WTC11 (cell line): ENCODE results near the gene FMNL1. TPM values are rescaled to one million over a fixed set of nuclear protein-coding genes. Genes with fewer than 3 reads are reported as not detected.

Source experiments
- ATAC-seq: fragments of 200-7000 bp; cut with Tn5 transposase; 2 replicates; pipeline ENCODE4 v1.10.0; 2021; ENCODE audit warnings: mild to moderate bottlenecking, moderate library complexity
- CTCF ChIA-PET: fragments of 300-600 bp; sonication (Branson Sonifier 250); formaldehyde crosslinking; loops from one replicate; lab custom pipeline; 2021; ENCODE audit warnings: antibody characterized with exemption; lab: Charles Lee
- POLR2A ChIA-PET: fragments of 350-600 bp; sonication (Branson Sonifier 250); formaldehyde crosslinking; loops from one replicate; lab custom pipeline; 2021; ENCODE audit warnings: antibody characterized with exemption; lab: Charles Lee
- DNase-seq: peaks from one replicate; pipeline ENCODE4 v3.0.0; 2021; ENCODE audit warnings: low spot score
- H3K27ac Mint-ChIP-seq: 2 replicates; pipeline ENCODE4 v1.8.0; 2021; ENCODE audit warnings: mixed read lengths
- H3K27me3 Mint-ChIP-seq: 2 replicates; pipeline ENCODE4 v1.8.0; 2021; ENCODE audit warnings: low read depth, mild to moderate bottlenecking, moderate library complexity, mixed read lengths
- H3K36me3 Mint-ChIP-seq: 2 replicates; pipeline ENCODE4 v1.8.0; 2021; ENCODE audit warnings: mixed read lengths
- H3K4me1 Mint-ChIP-seq: 2 replicates; pipeline ENCODE4 v1.8.0; 2022; ENCODE audit warnings: mixed read lengths
- H3K4me3 Mint-ChIP-seq: 2 replicates; pipeline ENCODE4 v1.8.0; 2021; ENCODE audit warnings: mild to moderate bottlenecking, moderate library complexity, mixed read lengths
- H3K9me3 Mint-ChIP-seq: 2 replicates; pipeline ENCODE4 v1.8.0; 2021; ENCODE audit warnings: mixed read lengths
- ATF1 ChIP-seq: sonication (generic); formaldehyde crosslinking; IDR thresholded peaks from 2 replicates; pipeline ENCODE4 v1.8.1; 2023; ENCODE audit warnings: mild to moderate bottlenecking, moderate library complexity, missing genetic modification reagents
- CREB1 ChIP-seq: sonication (generic); formaldehyde crosslinking; IDR thresholded peaks from 2 replicates; pipeline ENCODE4 v1.8.0; 2023; ENCODE audit warnings: mild to moderate bottlenecking, missing genetic modification reagents
- E2F1 ChIP-seq: sonication (generic); formaldehyde crosslinking; IDR thresholded peaks from 2 replicates; pipeline ENCODE4 v1.8.0; 2022; ENCODE audit warnings: mild to moderate bottlenecking, missing genetic modification reagents
- E2F5 ChIP-seq: sonication (generic); formaldehyde crosslinking; IDR thresholded peaks from 2 replicates; pipeline ENCODE4 v1.8.1; 2022; ENCODE audit warnings: mild to moderate bottlenecking, moderate library complexity, missing genetic modification reagents
- ETV6 ChIP-seq: sonication (generic); formaldehyde crosslinking; IDR thresholded peaks from 2 replicates; pipeline ENCODE4 v1.8.1; 2022; ENCODE audit warnings: mild to moderate bottlenecking, missing genetic modification reagents
- FOXK1 ChIP-seq: sonication (generic); formaldehyde crosslinking; IDR thresholded peaks from 2 replicates; pipeline ENCODE4 v1.8.0; 2022; ENCODE audit warnings: mild to moderate bottlenecking, moderate library complexity, missing genetic modification reagents
- FOXP1 ChIP-seq: sonication (generic); formaldehyde crosslinking; IDR thresholded peaks from 2 replicates; pipeline ENCODE4 v1.8.0; 2022; ENCODE audit warnings: missing genetic modification reagents, mild to moderate bottlenecking, moderate library complexity, borderline replicate concordance
- GTF2I ChIP-seq: fragments of 250-450 bp; sonication (Bioruptor Pico); conservative IDR thresholded peaks from 2 replicates; pipeline ENCODE4 v1.4.0; 2021; ENCODE audit warnings: mild to moderate bottlenecking
- HMGA2 ChIP-seq: fragments of 250-450 bp; sonication (Bioruptor Pico); IDR thresholded peaks from 2 replicates; pipeline ENCODE4 v1.4.0; 2021; ENCODE audit warnings: mild to moderate bottlenecking, moderate library complexity
- MAX ChIP-seq: sonication (generic); formaldehyde crosslinking; IDR thresholded peaks from 2 replicates; pipeline ENCODE4 v1.8.0; 2022; ENCODE audit warnings: mild to moderate bottlenecking, missing genetic modification reagents
- OVOL2 ChIP-seq: fragments of 250-450 bp; sonication (Bioruptor Pico); IDR thresholded peaks from 2 replicates; pipeline ENCODE4 v1.9.0; 2021; ENCODE audit warnings: mild to moderate bottlenecking, borderline replicate concordance
- PREB ChIP-seq: sonication (generic); formaldehyde crosslinking; IDR thresholded peaks from 2 replicates; pipeline ENCODE4 v1.8.1; 2022; ENCODE audit warnings: mild to moderate bottlenecking, missing genetic modification reagents, moderate library complexity, borderline replicate concordance
- PRRX2 ChIP-seq: fragments of 250-450 bp; sonication (Bioruptor Pico); IDR thresholded peaks from 2 replicates; pipeline ENCODE4 v1.8.0; 2021; ENCODE audit warnings: mild to moderate bottlenecking
- TCF7 ChIP-seq: sonication (generic); formaldehyde crosslinking; IDR thresholded peaks from 2 replicates; pipeline ENCODE4 v1.8.0; 2022; ENCODE audit warnings: mild to moderate bottlenecking, low read depth, missing genetic modification reagents, moderate library complexity
- TEAD1 ChIP-seq: sonication (generic); formaldehyde crosslinking; IDR thresholded peaks from 2 replicates; pipeline ENCODE4 v1.8.0; 2022; ENCODE audit warnings: mild to moderate bottlenecking, missing genetic modification reagents
- USF2 ChIP-seq: sonication (generic); formaldehyde crosslinking; IDR thresholded peaks from 2 replicates; pipeline ENCODE4 v1.8.1; 2023; ENCODE audit warnings: mild to moderate bottlenecking, missing genetic modification reagents, moderate library complexity
- ZBTB21 ChIP-seq: sonication (generic); formaldehyde crosslinking; IDR thresholded peaks from 2 replicates; pipeline ENCODE4 v1.8.1; 2023; ENCODE audit warnings: mild to moderate bottlenecking, missing genetic modification reagents, borderline replicate concordance
- ZNF232 ChIP-seq: sonication (generic); formaldehyde crosslinking; IDR thresholded peaks from 2 replicates; pipeline ENCODE4 v1.8.0; 2022; ENCODE audit warnings: mild to moderate bottlenecking, missing genetic modification reagents
- ZNF281 ChIP-seq: sonication (generic); formaldehyde crosslinking; IDR thresholded peaks from 2 replicates; pipeline ENCODE4 v1.8.0; 2023; ENCODE audit warnings: mild to moderate bottlenecking, missing genetic modification reagents
- ZNF396 ChIP-seq: fragments of 250-450 bp; sonication (Bioruptor Pico); IDR thresholded peaks from 2 replicates; pipeline ENCODE4 v1.8.0; 2021; ENCODE audit warnings: mild to moderate bottlenecking, moderate library complexity, borderline replicate concordance
- ZNF425 ChIP-seq: fragments of 250-450 bp; sonication (Bioruptor Pico); conservative IDR thresholded peaks from 2 replicates; pipeline ENCODE4 v1.9.0; 2021; ENCODE audit warnings: mild to moderate bottlenecking
- total RNA-seq: library from RNA; stranded (reverse); gene quantifications from 3 replicates; pipeline ENCODE4 v1.2.3, GENCODE V29; 2021

FMNL1 gene
- total RNA-seq, 1 experiment from 2014 or later, result 5.3 TPM

- CTCF ChIA-PET, result interaction anchor here (0.8 to 9.1 kb wide), 16 partner anchors 9 to 154 kb away, joined by 3 to 179 read pairs (median 6); partner anchors contain the start of genes ACBD4 and HEXIM1
- H3K27ac Mint-ChIP-seq, result no peak overlapping the region
- peak overlapping the region; percentile 77 for H3K4me3 Mint-ChIP-seq
- ATAC-seq (peak; percentile 55), DNase-seq (peak; percentile 79)
- H3K36me3 Mint-ChIP-seq, result no peaks in the 10 kb centered on the region
- POLR2A ChIA-PET, result interaction anchor here (0.5 to 1.5 kb wide), 2 partner anchors 10 to 29 kb away, joined by 3 to 4 read pairs; no protein-coding TSS in a partner anchor
- H3K4me1 Mint-ChIP-seq, result peaks cover 12% of the 10 kb centered on the region
- H3K27me3 Mint-ChIP-seq, result peaks cover 48% of the 10 kb centered on the region
- no peak for TF ChIP-seq FOXK1 (CRISPR knock-in tag)
- TF ChIP-seq ZNF396, result no peak
- no peak for TF ChIP-seq ZNF281 (CRISPR knock-in tag)
- no peak for TF ChIP-seq ZBTB21
- no peak for TF ChIP-seq FOXP1 (CRISPR knock-in tag)
- TF ChIP-seq GTF2I (CRISPR knock-in tag), result no peak
- 0 out of 2 replicates have a peak, but pooled peaks have one; percentile 9 for TF ChIP-seq E2F1 (CRISPR knock-in tag)
- TF ChIP-seq E2F5 (CRISPR knock-in tag), result 0 out of 2 replicates have a peak, but pooled peaks have one; percentile 32
- TF ChIP-seq OVOL2 (CRISPR knock-in tag), result no peak
- no peak for TF ChIP-seq MAX (CRISPR knock-in tag)
- TF ChIP-seq ETV6 (CRISPR knock-in tag), result no peak
- TF ChIP-seq USF2 (CRISPR knock-in tag), result no peak
- H3K9me3 Mint-ChIP-seq, result no peaks in the 10 kb centered on the region
These were observed 19.8 kb downstream of the FMNL1 start for GRCh38 chr17:45241328-45242028.

- Mint-ChIP-seq H3K4me3 (peak overlapping the region; percentile 57), H3K27me3 (peaks cover 45% of the 10 kb centered on the region), H3K36me3 (no peaks in the 10 kb centered on the region), H3K9me3 (no peaks in the 10 kb centered on the region), H3K4me1 (peaks cover 16% of the 10 kb centered on the region), H3K27ac (no peak overlapping the region)
- DNase-seq, result no peak
- ATAC-seq, result peak; percentile 15
- TF ChIP-seq CREB1 (CRISPR knock-in tag), result no peak
- no peak for TF ChIP-seq ATF1 (CRISPR knock-in tag)
- no peak for TF ChIP-seq TEAD1
- CTCF ChIA-PET, result interaction anchor here (0.6 to 9.1 kb wide), 16 partner anchors 10 to 154 kb away, joined by 3 to 179 read pairs (median 6); partner anchors contain the start of genes ACBD4 and HEXIM1
- POLR2A ChIA-PET, result interaction anchor here (0.5 to 1.5 kb wide), 2 partner anchors 10 to 29 kb away, joined by 3 to 4 read pairs; no protein-coding TSS in a partner anchor
These were observed 20.3 kb downstream of the FMNL1 start for GRCh38 chr17:45242029-45242414.

- POLR2A ChIA-PET, result no interaction called here
- CTCF ChIA-PET, result interaction anchor here (1.1 to 9.1 kb wide), 4 partner anchors 11 to 108 kb away, joined by 3 to 179 read pairs (median 12); partner anchors contain the start of gene ACBD4
- Mint-ChIP-seq H3K4me3 (no peak overlapping the region), H3K4me1 (peaks cover 22% of the 10 kb centered on the region), H3K36me3 (no peaks in the 10 kb centered on the region), H3K27ac (no peak overlapping the region), H3K9me3 (no peaks in the 10 kb centered on the region), H3K27me3 (peaks cover 28% of the 10 kb centered on the region)
- ATAC-seq (no peak), DNase-seq (no peak)
- TF ChIP-seq PRRX2 (CRISPR knock-in tag) (no peak), PREB (no peak), HMGA2 (CRISPR knock-in tag) (no peak), TEAD1 (no peak), ZNF425 (CRISPR knock-in tag) (no peak), ZNF232 (CRISPR knock-in tag) (no peak), TCF7 (CRISPR knock-in tag) (no peak), FOXP1 (CRISPR knock-in tag) (no peak)
These were observed 22.1 kb downstream of the FMNL1 start for GRCh38 chr17:45243750-45244149.
